ENCODE measurements around the gene HS2ST1. TPM values are rescaled to one million over a fixed set of nuclear protein-coding genes. Genes with fewer than 3 reads are reported as not detected.

HS2ST1 gene
- total and polyA plus RNA-seq, 9 donors: 11.5 to 31.6 (median 21.8) TPM

DNA sequence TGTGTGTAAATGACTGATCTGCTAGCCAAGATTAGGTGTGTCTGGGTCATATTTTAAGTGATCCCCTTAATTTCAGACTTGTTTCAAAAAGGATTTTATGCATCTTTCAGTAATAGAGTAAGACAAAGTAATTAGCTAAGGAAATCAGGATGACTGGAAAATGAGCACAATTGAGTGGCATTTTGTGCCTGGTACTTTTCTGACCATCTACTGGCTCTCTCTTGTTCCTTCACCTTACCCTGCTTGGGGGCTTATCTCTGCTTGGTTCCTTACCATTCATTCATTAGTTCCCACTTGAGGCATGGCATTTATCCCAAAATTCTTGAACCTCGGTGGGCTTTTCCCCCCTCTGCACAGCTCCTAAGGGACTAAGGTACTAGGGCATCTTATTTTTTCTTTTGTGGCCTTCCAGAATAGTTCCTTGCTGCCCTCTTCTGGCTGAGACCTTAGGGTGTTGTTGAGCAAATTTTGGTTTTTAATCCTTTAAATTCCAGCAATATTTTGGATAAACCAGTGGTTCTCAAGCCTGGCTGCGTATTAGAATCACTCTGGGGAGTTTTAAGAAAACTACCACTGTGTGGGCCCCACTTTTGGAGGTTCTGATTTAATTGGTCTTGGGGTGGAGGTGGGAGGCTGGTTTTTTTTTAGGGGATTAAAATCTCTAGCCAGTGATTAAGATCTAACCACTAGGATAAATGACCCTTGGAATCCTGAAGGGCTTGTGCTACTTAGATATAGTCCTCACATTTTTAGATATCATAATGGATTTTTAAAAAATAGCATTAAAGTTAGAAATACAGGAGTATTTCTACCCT lies 50.8 kb downstream of the HS2ST1 start:
- Histone ChIP-seq H3K9me3 (no peaks in the 10 kb centered on the region), H3K36me3 (no peaks in the 10 kb centered on the region), H3K4me3 (no peak overlapping the region), H3K27ac (no peak overlapping the region), H3K4me1 (ENCODE audit: insufficient read depth) (no peaks in the 10 kb centered on the region), H3K27me3 (no peaks in the 10 kb centered on the region)
- no peak for TF ChIP-seq EP300 (IDR thresholded peaks at IDR 0.05)
- TF ChIP-seq, protein P1, sequence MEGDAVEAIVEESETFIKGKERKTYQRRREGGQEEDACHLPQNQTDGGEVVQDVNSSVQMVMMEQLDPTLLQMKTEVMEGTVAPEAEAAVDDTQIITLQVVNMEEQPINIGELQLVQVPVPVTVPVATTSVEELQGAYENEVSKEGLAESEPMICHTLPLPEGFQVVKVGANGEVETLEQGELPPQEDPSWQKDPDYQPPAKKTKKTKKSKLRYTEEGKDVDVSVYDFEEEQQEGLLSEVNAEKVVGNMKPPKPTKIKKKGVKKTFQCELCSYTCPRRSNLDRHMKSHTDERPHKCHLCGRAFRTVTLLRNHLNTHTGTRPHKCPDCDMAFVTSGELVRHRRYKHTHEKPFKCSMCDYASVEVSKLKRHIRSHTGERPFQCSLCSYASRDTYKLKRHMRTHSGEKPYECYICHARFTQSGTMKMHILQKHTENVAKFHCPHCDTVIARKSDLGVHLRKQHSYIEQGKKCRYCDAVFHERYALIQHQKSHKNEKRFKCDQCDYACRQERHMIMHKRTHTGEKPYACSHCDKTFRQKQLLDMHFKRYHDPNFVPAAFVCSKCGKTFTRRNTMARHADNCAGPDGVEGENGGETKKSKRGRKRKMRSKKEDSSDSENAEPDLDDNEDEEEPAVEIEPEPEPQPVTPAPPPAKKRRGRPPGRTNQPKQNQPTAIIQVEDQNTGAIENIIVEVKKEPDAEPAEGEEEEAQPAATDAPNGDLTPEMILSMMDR (IDR thresholded peaks at IDR 0.05): peak in 1 of 3 donors; percentile 8
- peak in 1 of 5 donors; percentile 29 for DNase-seq
- intact Hi-C loops (cut with DNase I): no loop called here
- WGBS, 3 donors: 14 to 20% (median 15%) methylated on average over 2 of the region's 2 CpGs

DNA sequence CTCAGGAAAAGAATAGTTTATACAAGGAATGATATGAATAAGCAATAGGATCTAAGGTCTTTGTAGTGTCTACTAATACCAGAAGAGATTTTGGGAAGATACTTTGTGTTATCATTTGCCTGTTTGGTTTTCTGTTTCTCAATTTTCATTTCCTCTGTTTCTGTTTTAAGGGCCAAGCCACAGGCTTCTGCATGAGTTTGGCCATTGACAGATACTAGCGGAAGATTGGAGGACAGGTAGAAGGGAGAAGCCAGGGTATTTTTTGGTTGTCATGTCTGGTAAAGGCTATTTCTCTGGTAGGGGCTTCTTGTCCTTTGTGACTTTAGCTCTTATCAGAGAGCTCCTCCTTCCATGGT lies 51.4 kb downstream of the HS2ST1 start:
- Histone ChIP-seq H3K36me3 (no peaks in the 10 kb centered on the region), H3K4me3 (no peak overlapping the region), H3K4me1 (ENCODE audit: insufficient read depth) (no peaks in the 10 kb centered on the region), H3K27me3 (no peaks in the 10 kb centered on the region), H3K27ac (no peak overlapping the region), H3K9me3 (no peaks in the 10 kb centered on the region)
- TF ChIP-seq EP300 (IDR thresholded peaks at IDR 0.05) (no peak), POLR2A (IDR thresholded peaks at IDR 0.05) (no peak)
- TF ChIP-seq, protein P1 (IDR thresholded peaks at IDR 0.05): no peak
- no peak for DNase-seq
- 92 to 100% (median 98%) methylated on average over 1 of the region's 1 CpG for WGBS, 3 donors
- intact Hi-C loops (cut with DNase I): no loop called here

DNA sequence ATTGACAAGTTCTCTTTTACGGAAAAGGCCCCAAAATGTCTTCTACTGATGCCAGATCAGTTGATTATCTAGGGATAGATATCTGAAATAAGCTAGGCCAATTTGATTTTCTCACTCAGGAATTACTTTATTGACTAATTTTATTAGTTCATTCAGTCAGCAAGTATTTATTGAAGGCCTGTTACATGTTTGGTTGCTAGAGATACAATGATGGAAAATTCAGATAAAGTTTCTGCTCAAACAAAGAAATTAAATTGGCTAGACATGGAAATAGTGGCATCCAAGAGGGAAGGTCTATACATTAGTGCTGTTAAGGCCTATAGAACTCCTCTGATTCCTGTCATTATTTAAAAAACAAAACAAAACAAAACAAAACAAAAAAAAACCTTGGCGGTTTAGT lies 56.5 kb downstream of the HS2ST1 start:
- intact Hi-C loops (cut with DNase I): no loop called here
- Histone ChIP-seq H3K36me3 (no peaks in the 10 kb centered on the region), H3K27me3 (no peaks in the 10 kb centered on the region), H3K27ac (no peak overlapping the region), H3K9me3 (no peaks in the 10 kb centered on the region), H3K4me1 (ENCODE audit: insufficient read depth) (peaks cover 3% of the 10 kb centered on the region), H3K4me3 (no peak overlapping the region)
- DNase-seq: no peak
- no peak for TF ChIP-seq EP300 (IDR thresholded peaks at IDR 0.05)
- TF ChIP-seq, protein P1 (IDR thresholded peaks at IDR 0.05): no peak
- no peak for TF ChIP-seq POLR2A (IDR thresholded peaks at IDR 0.05)
- 47 to 51% (median 49%) methylated on average over 2 of the region's 2 CpGs for WGBS, 3 donors

DNA sequence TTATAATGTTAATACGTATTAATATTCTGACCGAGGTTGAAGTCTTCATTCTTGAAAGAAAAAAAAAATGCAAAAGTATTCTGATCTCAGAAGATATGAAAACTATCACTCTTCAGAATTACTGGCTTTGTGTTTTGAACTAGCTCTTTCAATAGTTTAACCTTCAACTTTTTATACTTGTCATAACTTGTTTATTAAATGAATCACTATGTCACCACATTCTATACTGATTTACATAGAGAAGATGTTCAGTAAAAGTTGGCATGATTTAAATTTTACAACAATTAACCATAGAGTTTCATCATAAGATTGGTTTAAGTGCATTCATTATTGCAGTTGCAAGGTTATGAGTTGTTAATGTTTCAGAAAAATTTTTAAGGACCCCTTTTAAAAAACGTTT lies 57.3 kb downstream of the HS2ST1 start:
- TF ChIP-seq, protein P1 (IDR thresholded peaks at IDR 0.05): no peak
- TF ChIP-seq POLR2A (IDR thresholded peaks at IDR 0.05): no peak
- no peak for TF ChIP-seq EP300 (IDR thresholded peaks at IDR 0.05)
- no peak overlapping the region for H3K27ac ChIP-seq
- WGBS, 3 donors: 31 to 50% (median 44%) methylated on average over 3 of the region's 3 CpGs
- no peaks in the 10 kb centered on the region for H3K27me3 ChIP-seq
- no peaks in the 10 kb centered on the region for H3K9me3 ChIP-seq
- DNase-seq: no peak
- intact Hi-C loops (cut with DNase I): no loop called here
- H3K4me3 ChIP-seq: no peak overlapping the region
- no peaks in the 10 kb centered on the region for H3K36me3 ChIP-seq
- peaks cover 3% of the 10 kb centered on the region for H3K4me1 ChIP-seq (ENCODE audit: insufficient read depth)

Data from ovary (tissue), 9 donors.